GM06990 (cell line): ENCODE measurements around the gene RBMS1.
A peak's percentile ranks its signal among the peaks of the same experiment; 100 is the strongest.

Experiments used
- DNase-seq: peaks from one replicate; pipeline ENCODE4 v3.0.0-alpha.2; 2011; ENCODE audit not compliant: insufficient read length; ENCODE audit errors: extremely low read depth
- H3K27me3 ChIP-seq: replicated peaks from 2 replicates; pipeline ENCODE4 v1.6.0; 2011; ENCODE audit warnings: low read length; ENCODE audit not compliant: control insufficient read depth, insufficient read depth
- H3K36me3 ChIP-seq: 2 replicates; pipeline ENCODE4 v1.5.1; 2011; ENCODE audit warnings: low read length; ENCODE audit not compliant: control insufficient read depth, insufficient read depth
- H3K4me3 ChIP-seq: replicated peaks from 2 replicates; pipeline ENCODE4 v1.5.1; 2011; ENCODE audit warnings: low read depth, mild to moderate bottlenecking, control low read depth, low read length
- CTCF ChIP-seq: IDR thresholded peaks from 2 replicates; pipeline ENCODE4 v1.5.1; 2011; ENCODE audit warnings: low read length, control low read depth, mild to moderate bottlenecking, inconsistent platforms; ENCODE audit not compliant: insufficient read depth, poor library complexity, severe bottlenecking

The RBMS1 gene

GRCh38 chr2:160322320-160322719 lies 171.3 kb downstream of the RBMS1 start:
- Histone ChIP-seq H3K4me3 (no peak overlapping the region), H3K27me3 (peaks cover 1% of the 10 kb centered on the region), H3K36me3 (no peaks in the 10 kb centered on the region)
- DNase-seq = peak; percentile 5
- no peak for TF ChIP-seq CTCF

- H3K36me3 ChIP-seq = no peaks in the 10 kb centered on the region
- TF ChIP-seq CTCF = no peak
- no peak for DNase-seq
- no peak overlapping the region for H3K4me3 ChIP-seq
- H3K27me3 ChIP-seq = peaks cover 1% of the 10 kb centered on the region
Observed at GRCh38 chr2:160321006-160321405, 172.6 kb downstream of the RBMS1 start.

- no peak overlapping the region for H3K4me3 ChIP-seq
- no peaks in the 10 kb centered on the region for H3K36me3 ChIP-seq
- no peak for DNase-seq
- H3K27me3 ChIP-seq = peaks cover 1% of the 10 kb centered on the region
- no peak for TF ChIP-seq CTCF
Observed at GRCh38 chr2:160319700-160320099, 173.9 kb downstream of the RBMS1 start.

- Histone ChIP-seq H3K36me3 (no peaks in the 10 kb centered on the region), H3K4me3 (no peak overlapping the region), H3K27me3 (peaks cover 1% of the 10 kb centered on the region)
- no peak for DNase-seq
- TF ChIP-seq CTCF = no peak
Observed at GRCh38 chr2:160318218-160318617, 175.4 kb downstream of the RBMS1 start.

- H3K4me3 ChIP-seq = no peak overlapping the region
- H3K27me3 ChIP-seq = peaks cover 1% of the 10 kb centered on the region
- no peak for TF ChIP-seq CTCF
- no peak for DNase-seq
- no peaks in the 10 kb centered on the region for H3K36me3 ChIP-seq
Observed at GRCh38 chr2:160317181-160318099, 176.2 kb downstream of the RBMS1 start.
